ENCODE results near the gene SLIT1.
A peak's percentile ranks its signal among the peaks of the same experiment; 100 is the strongest.

SLIT1 gene

GRCh38 chr10:97078261-97078937 is 107.4 kb downstream of the SLIT1 start:
- no peak for DNase-seq

- no peak for DNase-seq
These were observed 109.0 kb downstream of the SLIT1 start for GRCh38 chr10:97076781-97077180.

GRCh38 chr10:97075961-97076525 is 109.7 kb downstream of the SLIT1 start:
- no peak for DNase-seq

DNA sequence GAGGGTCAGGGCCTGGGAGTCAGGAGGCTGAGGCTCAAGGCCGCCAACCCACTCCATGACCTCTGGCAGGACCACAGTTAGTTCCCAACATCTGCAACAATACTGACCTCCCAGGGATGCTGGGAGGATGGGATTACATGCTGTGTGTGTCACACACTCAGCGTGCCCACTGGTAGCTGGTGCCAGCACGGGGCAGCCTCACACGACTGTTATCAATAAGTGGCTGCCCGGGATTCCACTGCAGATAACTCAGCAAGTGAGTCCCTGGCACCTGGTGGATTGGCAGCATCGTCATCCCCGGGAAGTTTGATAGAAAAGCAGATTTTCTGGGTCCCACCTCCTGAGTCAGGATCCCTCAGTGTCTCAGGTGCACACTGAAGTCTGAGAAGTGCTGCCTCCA is 110.3 kb downstream of the SLIT1 start:
- DNase-seq = no peak

DNA sequence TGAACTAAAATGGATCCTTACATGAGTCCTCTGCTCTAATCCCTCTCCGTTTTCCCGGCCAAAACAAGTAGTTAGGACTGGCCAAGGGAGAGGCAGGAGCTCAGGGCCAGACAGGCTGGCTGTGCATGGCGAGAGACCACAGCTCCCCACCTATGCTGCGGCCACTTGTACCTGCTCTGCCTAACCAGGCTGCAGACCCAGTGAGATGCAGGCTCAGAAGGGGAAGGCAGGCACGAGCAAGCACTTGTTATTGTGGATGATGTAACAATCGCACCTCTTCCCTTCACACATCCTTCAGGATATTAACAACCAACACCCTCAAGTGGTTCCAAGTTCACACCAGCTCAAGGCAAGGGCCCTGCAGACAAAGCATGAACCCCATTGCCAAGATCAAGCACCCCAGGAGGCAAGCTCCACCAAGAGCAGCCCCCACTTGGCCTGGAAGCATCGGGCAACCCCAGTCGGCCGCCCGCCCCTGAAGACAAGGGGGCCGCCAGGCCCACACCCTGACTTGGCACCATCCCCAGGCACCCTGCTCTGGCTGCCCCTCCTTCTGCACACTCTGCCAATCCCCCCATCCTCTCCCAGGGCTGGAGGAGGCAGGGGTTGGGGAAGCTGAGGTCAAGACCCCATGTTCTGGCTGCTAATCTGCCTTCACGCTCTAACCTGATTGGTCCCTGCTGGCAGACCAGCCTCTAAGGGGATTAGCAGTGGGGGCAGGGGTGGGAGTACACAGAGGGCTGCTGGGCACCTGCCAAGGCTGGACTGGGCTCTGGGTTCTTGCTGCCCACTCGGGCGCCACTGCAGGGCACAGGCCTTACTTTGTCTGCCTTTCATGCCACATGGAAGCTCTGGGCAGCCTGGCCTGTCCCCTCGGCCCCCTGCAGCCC is 111.3 kb downstream of the SLIT1 start:
- DNase-seq = no peak

DNA sequence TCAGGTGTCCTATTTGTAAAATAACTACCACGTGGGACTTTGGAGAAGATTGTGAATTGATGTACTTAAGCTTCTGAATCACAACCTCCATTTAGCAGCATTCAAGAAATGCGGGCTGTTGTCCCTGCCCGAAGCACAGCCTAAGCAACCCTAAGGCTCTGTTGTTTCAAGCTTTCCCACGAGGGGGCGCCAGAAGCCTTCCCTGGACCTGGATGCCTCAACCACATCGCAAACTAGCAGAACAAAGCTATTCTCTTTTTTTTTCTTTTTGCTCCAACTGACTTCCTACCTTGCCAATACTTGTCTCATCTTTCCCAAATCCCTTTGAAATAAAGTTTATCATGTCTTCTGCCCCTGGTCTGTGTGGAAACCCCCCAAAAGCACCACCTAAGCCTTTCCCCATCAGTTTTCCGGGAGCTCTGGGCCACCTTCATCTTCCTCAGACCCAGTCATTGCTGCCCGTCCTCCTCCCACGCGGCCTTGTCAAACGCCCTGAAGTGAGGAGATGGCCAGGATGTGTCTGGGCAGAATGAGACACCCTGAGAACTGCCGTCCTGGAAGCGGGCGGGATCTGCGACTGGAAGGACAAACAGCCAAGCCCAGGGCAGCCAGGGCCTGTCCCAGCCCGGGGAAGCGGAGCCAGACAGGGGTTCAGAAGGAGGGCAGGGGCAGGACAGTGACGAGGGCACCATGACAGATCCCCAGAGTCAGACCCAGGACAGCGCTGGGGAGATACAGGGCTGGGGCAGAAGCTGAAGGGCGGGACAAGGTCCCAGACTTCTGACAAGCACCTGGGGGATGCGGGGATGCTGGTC is 112.7 kb downstream of the SLIT1 start:
- peak; percentile 13 to 46 for DNase-seq

- DNase-seq = no peak
These were observed 114.3 kb downstream of the SLIT1 start for GRCh38 chr10:97071496-97071895.

DNA sequence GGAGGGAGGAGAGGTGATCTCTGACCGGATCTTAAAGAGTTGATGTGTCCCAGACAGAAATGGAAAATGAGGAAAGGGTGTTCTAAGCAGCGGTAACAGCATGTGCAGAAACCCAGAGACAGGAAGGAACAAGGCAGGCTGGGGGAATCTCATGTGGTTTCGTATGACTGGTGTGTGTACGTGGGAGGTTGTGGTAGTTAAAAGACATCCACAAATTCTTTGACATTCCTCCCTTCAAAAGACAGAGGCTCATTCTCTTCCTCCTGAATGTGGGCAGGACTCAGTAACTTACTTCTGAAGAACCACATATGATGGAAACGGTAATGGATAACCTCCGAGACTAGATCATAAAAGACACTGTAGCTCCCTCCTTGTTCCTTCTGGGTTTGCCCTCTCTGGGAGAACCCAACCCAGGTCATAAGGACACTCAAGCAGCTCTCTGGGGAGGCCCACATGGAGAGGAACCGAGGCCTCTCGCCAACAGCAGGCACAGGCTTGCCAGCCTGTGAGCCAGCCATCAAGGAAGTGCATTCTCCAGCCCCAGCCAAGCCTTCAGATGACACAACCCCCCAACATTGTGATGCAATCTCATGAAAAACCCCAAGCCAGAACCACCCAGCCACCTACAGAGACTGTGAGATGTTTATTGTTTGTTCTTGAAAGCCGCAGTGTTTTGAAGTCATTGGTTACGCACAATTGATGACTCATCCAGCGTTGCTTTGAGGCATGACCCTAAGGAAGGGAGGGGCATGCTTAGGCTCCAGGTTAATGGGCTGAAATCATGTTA is 116.0 kb downstream of the SLIT1 start:
- no peak for DNase-seq

DNA sequence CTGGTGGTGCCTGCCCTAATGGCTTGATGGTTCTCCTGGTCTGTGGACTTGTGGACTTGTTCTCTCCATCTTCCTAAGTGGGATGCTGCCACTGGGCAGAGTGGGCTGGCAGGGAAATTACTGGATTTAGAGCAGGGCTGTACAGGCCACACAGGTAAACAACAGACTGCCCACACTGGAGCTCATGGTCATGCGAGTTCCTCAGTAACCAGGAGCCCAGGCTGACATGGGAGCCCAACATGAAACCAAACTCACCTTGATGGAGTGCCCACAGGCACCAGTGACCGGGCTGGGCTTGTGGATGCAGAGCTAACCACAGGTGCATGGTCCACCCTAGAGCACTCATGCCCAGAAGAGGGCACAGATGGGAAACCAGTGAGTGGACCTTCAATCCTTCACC is 116.7 kb downstream of the SLIT1 start:
- DNase-seq = no peak

DNA sequence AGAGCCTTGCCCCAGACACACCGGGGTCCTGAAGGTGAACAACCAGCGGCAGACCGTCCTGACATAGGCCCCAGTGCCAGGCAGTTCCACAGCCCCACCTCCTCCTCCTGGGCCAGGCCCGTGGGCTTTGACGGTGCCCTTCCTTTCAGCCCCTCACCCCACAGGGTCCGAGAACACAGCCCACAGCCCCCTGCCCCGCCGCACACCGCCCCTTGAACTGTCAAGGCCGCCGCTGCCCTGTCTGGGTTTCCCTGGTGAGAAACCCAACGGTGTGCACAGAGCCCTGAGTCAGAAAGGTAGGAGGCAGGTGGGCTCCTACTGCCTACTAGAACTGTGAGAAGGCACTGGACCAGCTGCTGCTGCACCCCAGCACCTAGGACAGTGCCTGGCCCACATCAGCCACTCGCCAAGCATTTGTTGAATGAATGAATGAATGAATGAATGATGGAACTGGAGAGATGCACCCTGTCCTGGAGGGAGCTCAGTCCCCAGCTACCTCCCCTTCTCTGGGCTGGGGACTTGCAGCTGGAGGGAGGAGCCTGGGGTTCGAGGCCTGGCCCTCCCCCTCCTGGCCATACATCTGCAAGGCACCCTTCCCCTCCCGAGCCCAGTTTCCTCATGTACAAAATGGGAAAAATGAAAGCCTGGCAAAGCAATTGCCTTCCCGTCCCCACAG is 117.9 kb downstream of the SLIT1 start:
- DNase-seq = no peak

- no peak for DNase-seq
These were observed 118.7 kb downstream of the SLIT1 start for GRCh38 chr10:97066877-97067555.

DNA sequence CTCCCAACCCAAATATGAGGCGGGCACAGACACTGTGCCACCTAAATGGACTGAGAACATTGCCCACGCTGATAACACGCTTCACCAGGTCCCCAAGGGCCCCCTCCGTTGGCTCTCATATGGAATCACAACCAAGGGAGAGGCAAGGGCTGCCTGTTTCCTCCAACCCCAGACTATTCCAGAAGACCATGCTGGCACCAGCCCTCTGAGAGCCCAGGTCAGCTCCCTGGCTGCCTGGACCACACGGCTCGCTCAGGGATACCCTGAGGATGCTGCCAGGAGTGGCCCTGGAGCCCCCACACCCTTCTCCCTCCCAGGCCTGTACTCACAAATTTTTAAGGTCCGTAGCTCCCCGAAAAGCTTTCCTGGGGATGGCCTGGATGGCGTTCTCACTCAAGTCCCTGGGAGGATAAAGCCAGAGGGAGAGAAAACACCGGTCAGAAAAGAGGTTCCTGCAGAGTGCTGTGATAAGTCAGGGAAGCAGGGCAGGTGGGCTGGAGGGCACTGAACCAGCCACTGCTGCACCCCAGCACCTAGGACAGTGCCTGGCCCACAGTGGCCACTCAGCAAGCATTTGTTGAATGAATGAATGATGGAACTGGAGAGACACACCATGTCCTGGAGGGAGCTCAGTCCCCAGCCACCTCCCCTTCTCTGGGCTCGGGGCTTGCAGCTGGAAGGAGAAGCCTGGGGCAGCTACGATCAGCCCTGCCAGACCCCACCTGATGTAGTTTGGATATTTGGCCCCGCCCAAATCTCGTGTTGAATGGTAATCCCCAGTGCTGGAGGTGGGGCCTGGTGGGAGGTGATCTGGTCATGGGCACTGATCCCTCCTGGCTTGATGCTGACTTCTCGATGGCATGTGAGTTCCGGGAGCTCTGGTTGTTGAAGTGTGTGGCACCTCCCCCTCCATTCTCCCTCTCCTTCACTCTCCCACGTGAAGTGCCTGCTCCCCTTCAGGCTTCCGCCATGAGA is 119.8 kb downstream of the SLIT1 start:
- DNase-seq = no peak

DNA sequence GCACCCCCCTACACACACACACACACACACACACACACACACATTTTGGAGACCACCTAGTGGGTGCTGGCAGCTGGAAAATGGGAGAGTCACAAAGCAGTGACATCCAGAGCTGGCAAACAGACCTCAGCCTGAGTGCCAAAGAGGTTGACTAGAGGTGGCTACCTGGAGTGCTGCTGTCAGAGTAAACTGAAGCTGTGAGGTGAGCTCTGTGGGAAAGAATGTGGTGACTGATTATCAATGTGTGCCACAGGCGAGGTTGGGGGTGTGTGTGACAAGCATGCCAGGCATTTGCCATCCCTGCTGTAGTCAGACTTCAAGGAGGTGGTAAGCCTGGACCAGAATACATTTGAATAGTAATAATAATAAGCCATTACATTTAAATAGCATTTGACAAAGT is 120.6 kb downstream of the SLIT1 start:
- DNase-seq = no peak

- no peak for DNase-seq
These were observed 121.5 kb downstream of the SLIT1 start for GRCh38 chr10:97063983-97064837.

GRCh38 chr10:97063271-97063982 is 122.3 kb downstream of the SLIT1 start:
- no peak for DNase-seq

- no peak for DNase-seq
These were observed 123.3 kb downstream of the SLIT1 start for GRCh38 chr10:97062456-97062855.

DNA sequence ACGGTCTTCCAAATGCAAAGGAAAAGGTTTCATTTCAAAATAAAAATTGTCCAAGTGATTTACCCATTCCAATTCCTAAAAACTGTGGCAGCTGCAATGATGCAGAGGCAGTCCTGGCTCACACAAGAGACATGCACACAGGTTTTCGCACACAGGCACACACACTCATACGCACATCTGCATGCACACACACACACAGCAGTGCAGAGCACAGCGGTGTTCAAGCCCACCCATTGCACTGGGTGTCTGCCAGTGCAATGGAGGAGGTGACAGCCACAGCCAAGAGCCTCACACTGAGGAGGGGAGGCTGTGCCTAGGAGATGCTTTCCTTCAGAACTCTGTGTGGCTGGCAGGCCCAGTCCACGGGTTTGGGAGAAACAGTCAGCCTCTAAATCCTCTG is 123.7 kb downstream of the SLIT1 start:
- no peak for DNase-seq

GRCh38 chr10:97061423-97061822 is 124.3 kb downstream of the SLIT1 start:
- no peak for DNase-seq
